H1 (cell line): Measurements from ENCODE around the gene CIDEA. TPM values are rescaled to one million over a fixed set of nuclear protein-coding genes. Genes with fewer than 3 reads are reported as not detected.
"Not testable (repeated sequence)": the region's sequence is repeated elsewhere in the genome, so short reads cannot be mapped to it uniquely, and the experiment has no call there.

ENCODE experiments used
- CTCF ChIA-PET: fragments of 300-600 bp; sonication (Branson Sonifier 250); formaldehyde crosslinking; loops from one replicate; lab custom pipeline; 2021; ENCODE audit not compliant: partially characterized antibody; lab: Charles Lee
- POLR2A ChIA-PET: fragments of 300-600 bp; sonication (Branson Sonifier 250); formaldehyde crosslinking; loops from one replicate; lab custom pipeline; 2021; ENCODE audit warnings: inconsistent platforms; ENCODE audit not compliant: partially characterized antibody; lab: Charles Lee
- DNase-seq, 2 experiments: peaks; one replicate each; pipeline versions ENCODE4 v3.0.0 to v3.0.0-alpha.2; 2010 to 2022; ENCODE audit warnings: low spot score in 2 of 2, low read depth in 1 of 2, mixed read lengths in 1 of 2
- FAIRE-seq: peaks from 2 replicates; lab custom pipeline; 2011; peaks lifted over from hg19 to GRCh38; lab: Jason Lieb, UNC
- H2AFZ ChIP-seq: 2 replicates; pipeline ENCODE4 v1.8.1; 2012; ENCODE audit warnings: low read length, inconsistent platforms
- H2AK5ac ChIP-seq: 2 replicates; pipeline ENCODE4 v1.6.1; 2013; ENCODE audit warnings: low read depth, low read length
- H2BK120ac ChIP-seq: replicated peaks from 2 replicates; pipeline ENCODE3; 2013; ENCODE audit warnings: low read depth, low read length, inconsistent platforms
- H2BK12ac ChIP-seq: 2 replicates; pipeline ENCODE4 v1.6.1; 2013; ENCODE audit warnings: low read depth, low read length
- H2BK15ac ChIP-seq: 2 replicates; pipeline ENCODE4 v1.6.1; 2013; ENCODE audit warnings: low read length
- H2BK20ac ChIP-seq: 2 replicates; pipeline ENCODE4 v1.6.1; 2013; ENCODE audit warnings: low read length
- H2BK5ac ChIP-seq: 2 replicates; pipeline ENCODE4 v1.6.1; 2013; ENCODE audit warnings: low read depth, low read length
- H3K14ac ChIP-seq: 2 replicates; pipeline ENCODE4 v1.6.1; 2013; ENCODE audit warnings: inconsistent platforms; ENCODE audit not compliant: insufficient read length
- H3K18ac ChIP-seq: 2 replicates; pipeline ENCODE4 v1.6.1; 2013; ENCODE audit warnings: low read length; ENCODE audit errors: extremely low read depth
- H3K23ac ChIP-seq: 2 replicates; pipeline ENCODE4 v1.6.1; 2013; ENCODE audit warnings: inconsistent platforms; ENCODE audit not compliant: insufficient read length
- H3K23me2 ChIP-seq: 2 replicates; pipeline ENCODE4 v1.6.1; 2013; ENCODE audit warnings: low read depth, low read length
- H3K27ac ChIP-seq: 2 replicates; pipeline ENCODE4 v1.6.1; 2011; ENCODE audit warnings: low read depth, low read length, inconsistent platforms
- H3K27me3 ChIP-seq, 4 experiments: replicated peaks in 1 of 4; 1 replicate in 1 of 4; 2 replicates in 3 of 4; pipeline versions ENCODE4 v1.6.1 to v1.8.1; 2011 to 2013; ENCODE audit warnings: low read length in 3 of 4, mild to moderate bottlenecking in 3 of 4, inconsistent platforms in 2 of 4, mixed read lengths in 2 of 4, moderate library complexity in 1 of 4; ENCODE audit not compliant: control insufficient read depth in 3 of 4, insufficient read depth in 3 of 4; ENCODE audit errors: extremely low read depth in 1 of 4
- H3K36me3 ChIP-seq, 4 experiments: 2 replicates each; pipeline versions ENCODE4 v1.6.1 to v1.8.1; 2011 to 2013; ENCODE audit warnings: mild to moderate bottlenecking in 4 of 4, low read length in 3 of 4, moderate library complexity in 2 of 4, control low read depth in 1 of 4, inconsistent platforms in 1 of 4; ENCODE audit not compliant: insufficient read depth in 4 of 4, control insufficient read depth in 2 of 4
- H3K4ac ChIP-seq: replicated peaks from 2 replicates; pipeline ENCODE3; 2013; ENCODE audit warnings: low read length, low read depth, mixed read lengths, inconsistent platforms; ENCODE audit not compliant: insufficient read length
- H3K4me1 ChIP-seq, 4 experiments: replicated peaks in 1 of 4; 1 replicate in 1 of 4; 2 replicates in 3 of 4; pipeline versions ENCODE4 v1.6.1 to v1.8.1; 2011 to 2013; ENCODE audit warnings: low read length in 3 of 4, inconsistent platforms in 2 of 4, mixed read lengths in 1 of 4; ENCODE audit not compliant: insufficient read depth in 4 of 4, control insufficient read depth in 3 of 4
- H3K4me2 ChIP-seq, 2 experiments: 2 replicates each; pipeline versions ENCODE4 v1.6.1 to v1.8.1; 2011 to 2013; ENCODE audit warnings: low read depth in 2 of 2, low read length in 2 of 2, control low read depth in 1 of 2, inconsistent platforms in 1 of 2, mild to moderate bottlenecking in 1 of 2; ENCODE audit not compliant: insufficient read depth in 1 of 2
- H3K4me3 ChIP-seq, 4 experiments: fragments of 200-600, 300-600 bp in 1 of 4; sonication (generic), shearing (Covaris generic), sonication (Bioruptor Twin) in 1 of 4; 2 replicates each; pipeline versions ENCODE4 v1.5.1 to v1.8.1; 2011 to 2016; ENCODE audit warnings: low read length in 4 of 4, low read depth in 3 of 4, control low read depth in 2 of 4, inconsistent platforms in 2 of 4, mild to moderate bottlenecking in 2 of 4, mixed read lengths in 1 of 4, moderate library complexity in 1 of 4; ENCODE audit not compliant: insufficient read depth in 2 of 4; ENCODE audit errors: extremely low read depth in 1 of 4
- H3K56ac ChIP-seq: replicated peaks from 2 replicates; pipeline ENCODE3; 2013; ENCODE audit warnings: low read depth, mild to moderate bottlenecking, mixed read lengths, low read length, inconsistent platforms; ENCODE audit not compliant: insufficient read length
- H3K79me1 ChIP-seq: 2 replicates; pipeline ENCODE4 v1.6.1; 2013; ENCODE audit warnings: low read depth, low read length, control low read depth
- H3K79me2 ChIP-seq, 2 experiments: 2 replicates each; pipeline versions ENCODE4 v1.6.1 to v1.8.1; 2012 to 2013; ENCODE audit warnings: low read length in 2 of 2, mild to moderate bottlenecking in 2 of 2, inconsistent platforms in 1 of 2; ENCODE audit not compliant: insufficient read depth in 2 of 2, control insufficient read depth in 1 of 2
- H3K9ac ChIP-seq, 4 experiments: replicated peaks in 1 of 4; 1 replicate in 1 of 4; 2 replicates in 3 of 4; pipeline versions ENCODE4 v1.6.1 to v1.8.1; 2011 to 2013; ENCODE audit warnings: low read depth in 3 of 4, low read length in 3 of 4, control low read depth in 2 of 4, mild to moderate bottlenecking in 2 of 4, moderate library complexity in 2 of 4, inconsistent platforms in 1 of 4; ENCODE audit errors: extremely low read depth in 1 of 4
- H3K9me3 ChIP-seq, 2 experiments: 2 replicates each; pipeline versions ENCODE4 v1.6.1 to v1.8.1; 2012 to 2013; ENCODE audit warnings: mild to moderate bottlenecking in 2 of 2, moderate library complexity in 2 of 2, control low read depth in 1 of 2, inconsistent platforms in 1 of 2, low read depth in 1 of 2, low read length in 1 of 2, mixed read lengths in 1 of 2; ENCODE audit not compliant: insufficient read depth in 2 of 2
- H4K20me1 ChIP-seq, 2 experiments: replicated peaks in 1 of 2; 2 replicates each; pipeline versions ENCODE3 to v1.8.1; 2011 to 2013; ENCODE audit warnings: inconsistent platforms in 2 of 2, low read length in 2 of 2, mild to moderate bottlenecking in 1 of 2; ENCODE audit not compliant: insufficient read depth in 2 of 2, control insufficient read depth in 1 of 2
- H4K5ac ChIP-seq: 2 replicates; pipeline ENCODE4 v1.6.1; 2013; ENCODE audit warnings: low read length, low read depth, mixed read lengths, inconsistent platforms; ENCODE audit not compliant: insufficient read length
- H4K8ac ChIP-seq: 2 replicates; pipeline ENCODE4 v1.8.0; 2013; ENCODE audit warnings: mild to moderate bottlenecking, moderate library complexity, low read length, inconsistent platforms; ENCODE audit not compliant: insufficient read depth; ENCODE audit errors: extremely low read depth
- H4K91ac ChIP-seq: replicated peaks from 2 replicates; pipeline ENCODE3; 2013; ENCODE audit warnings: low read length, mixed read lengths, inconsistent platforms; ENCODE audit not compliant: insufficient read length
- WGBS, 2 experiments: shearing (Covaris generic) in 1 of 2; methylation state at CpG; one replicate each; pipeline versions ENCODE4 v1.1.6 to v1.1.7; 2013 to 2015; ENCODE audit warnings: low lambda C conversion rate in 2 of 2, mixed read lengths in 2 of 2, inconsistent platforms in 1 of 2, low coverage in 1 of 2, missing lambda C conversion rate in 1 of 2; ENCODE audit not compliant: insufficient replicate concordance in 2 of 2, insufficient coverage in 1 of 2, insufficient read length in 1 of 2; ENCODE audit errors: extremely low coverage in 1 of 2, missing lambda C conversion rate in 1 of 2; 5-methylcytosine and 5-hydroxymethylcytosine counted together
- polyA plus RNA-seq, 7 experiments: library from polyadenylated mRNA; depleted of rRNA in 3 of 7; stranded (reverse) in 5 of 7; unstranded in 2 of 7; fragments of >200 nt in 5 of 7; fragments of 200-250 nt in 2 of 7; gene quantifications; 1 replicate in 5 of 7; 2 replicates in 1 of 7; 4 replicates in 1 of 7; pipeline versions ENCODE4 v1.2.1 to v1.2.3, GENCODE V29; 2011 to 2013; ENCODE audit warnings: missing spikeins in 2 of 7, mixed read lengths in 2 of 7
- total RNA-seq: library from RNA; stranded (reverse); fragmentation: NEBNext Ultra II Directional; extraction: Animal tissue kit (Norgen Biotek cat#: 25700); gene quantifications from 2 replicates; pipeline ENCODE4 v1.2.1, GENCODE V29; 2021

CIDEA gene
- total and polyA plus RNA-seq, 2 of the 8 experiments (the other 6 are each of a cell fraction or from before 2014, with no cell fraction given), result not detected

DNA sequence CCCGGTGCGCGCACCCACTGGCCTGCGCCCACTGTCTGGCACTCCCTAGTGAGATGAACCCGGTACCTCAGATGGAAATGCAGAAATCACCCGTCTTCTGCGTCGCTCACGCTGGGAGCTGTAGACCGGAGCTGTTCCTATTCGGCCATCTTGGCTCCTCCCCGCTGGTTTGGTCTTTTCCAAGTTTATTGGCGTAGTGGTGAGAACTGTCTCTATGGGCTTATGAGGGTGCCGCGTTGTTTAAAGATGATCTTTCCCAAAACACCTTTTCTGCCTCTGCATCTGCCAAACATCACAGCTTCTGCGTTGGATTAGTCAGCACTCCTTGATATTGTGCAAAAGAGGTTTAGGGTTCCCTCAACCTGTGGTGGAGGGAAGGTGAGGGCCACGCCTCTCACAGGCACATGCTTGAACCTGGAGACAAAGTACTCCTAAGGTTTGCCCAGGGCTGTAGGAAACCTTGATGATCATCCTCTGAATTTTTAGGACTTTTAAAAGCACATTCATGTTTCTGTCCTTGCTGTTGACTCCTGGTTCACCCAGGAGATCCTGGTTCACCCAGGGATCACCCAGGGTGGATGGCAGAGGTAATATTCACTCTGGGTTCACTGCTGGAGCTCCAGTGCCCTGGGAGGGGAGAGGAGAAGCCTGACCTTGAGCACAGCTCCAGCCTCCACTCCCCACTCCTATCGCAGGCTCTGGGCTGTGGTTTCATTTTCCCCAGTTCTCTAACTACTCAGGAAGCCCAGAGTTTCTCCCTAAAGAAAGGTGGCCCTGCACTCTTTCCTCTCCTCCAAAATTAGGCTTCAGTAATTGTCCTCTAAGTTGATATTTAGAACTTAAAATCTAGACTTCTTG lies 45.6 kb upstream of the CIDEA start:
- H3K27me3 ChIP-seq, H4K5ac ChIP-seq, H3K14ac ChIP-seq, H3K4me2 ChIP-seq, H2AFZ ChIP-seq, DNase-seq, H2BK5ac ChIP-seq, H3K4me3 ChIP-seq, H2BK15ac ChIP-seq, H2AK5ac ChIP-seq, H2BK120ac ChIP-seq, H3K36me3 ChIP-seq, H3K27ac ChIP-seq, H2BK12ac ChIP-seq, POLR2A ChIA-PET, H4K20me1 ChIP-seq, H3K9ac ChIP-seq, H3K23me2 ChIP-seq, H3K18ac ChIP-seq, H3K79me1 ChIP-seq, H3K56ac ChIP-seq, H3K23ac ChIP-seq, H4K91ac ChIP-seq, H3K4me1 ChIP-seq, H4K8ac ChIP-seq, H3K9me3 ChIP-seq, H3K79me2 ChIP-seq, H2BK20ac ChIP-seq, H3K4ac ChIP-seq, FAIRE-seq: not testable (repeated sequence)
- 95% methylated on average over 9 of the region's 18 CpGs; no CpG with 5 or more reads in 1 of the 2 experiments for WGBS, 2 experiments
- CTCF ChIA-PET, result interaction anchor here (0.6 kb wide), 1 partner anchor 120 kb away, joined by 3 read pairs; no protein-coding TSS in a partner anchor
